HG02588 (cell line): Measurements from ENCODE around the gene THOC2.
A peak's percentile ranks its signal among the peaks of the same experiment; 100 is the strongest.
"Not testable (repeated sequence)": the region's sequence is repeated elsewhere in the genome, so short reads cannot be mapped to it uniquely, and the experiment has no call there.

Experiments
- ATAC-seq: cut with Tn5 transposase; IDR thresholded peaks from one replicate; pipeline ENCODE4 v1.9.1; 2021; ENCODE audit warnings: mild to moderate bottlenecking, moderate library complexity; ENCODE audit not compliant: unreplicated experiment

The THOC2 gene

DNA sequence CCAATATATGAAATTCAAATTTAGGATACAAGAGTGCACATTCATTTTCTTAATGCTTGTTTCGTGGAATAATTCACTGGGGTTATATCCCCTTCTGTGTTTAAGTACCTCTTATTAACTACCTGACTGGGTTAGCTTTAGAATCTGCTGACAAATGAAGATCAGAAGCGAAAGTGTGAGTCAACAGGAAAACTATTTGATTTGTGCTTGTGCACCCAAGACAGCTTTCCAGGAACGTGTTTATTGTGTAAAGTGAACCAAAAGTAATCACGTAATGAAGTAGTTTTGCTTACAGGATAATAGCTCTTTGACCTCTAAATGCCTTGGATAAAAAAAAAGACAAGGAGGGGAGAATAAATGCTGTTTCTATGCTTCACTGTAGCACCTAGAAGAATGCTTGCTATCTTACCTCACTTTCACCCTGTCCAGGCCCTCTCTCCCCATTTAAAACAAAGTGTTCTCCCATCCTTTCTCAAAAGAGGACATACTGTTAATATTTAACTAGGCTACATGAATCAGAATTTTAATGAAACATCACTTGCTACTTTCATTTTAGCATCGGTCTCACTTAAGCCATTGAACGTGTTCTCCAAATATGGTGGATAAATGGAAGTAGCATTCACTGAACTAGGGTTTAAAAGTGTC lies 141.9 kb downstream of the THOC2 start:
- peak; percentile 58 for ATAC-seq

DNA sequence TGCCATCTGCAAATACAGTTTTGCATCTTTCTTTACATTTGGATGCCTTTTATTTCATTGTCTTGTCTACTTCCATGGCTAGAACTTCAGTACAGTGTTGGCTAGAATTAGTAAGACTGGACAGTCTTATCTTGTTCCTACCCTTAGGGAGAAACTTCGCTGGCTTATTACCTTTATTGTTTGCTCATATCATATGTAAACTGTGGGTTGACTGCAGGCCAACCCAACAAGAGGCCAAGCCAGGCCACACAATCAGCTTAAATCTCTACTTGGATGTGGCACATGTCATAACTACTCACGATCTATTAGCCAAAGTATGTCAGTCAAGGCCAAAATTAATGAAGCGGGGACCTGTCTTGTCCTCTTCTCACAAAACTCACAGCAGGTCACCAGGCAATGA lies 144.1 kb downstream of the THOC2 start:
- no peak for ATAC-seq

DNA sequence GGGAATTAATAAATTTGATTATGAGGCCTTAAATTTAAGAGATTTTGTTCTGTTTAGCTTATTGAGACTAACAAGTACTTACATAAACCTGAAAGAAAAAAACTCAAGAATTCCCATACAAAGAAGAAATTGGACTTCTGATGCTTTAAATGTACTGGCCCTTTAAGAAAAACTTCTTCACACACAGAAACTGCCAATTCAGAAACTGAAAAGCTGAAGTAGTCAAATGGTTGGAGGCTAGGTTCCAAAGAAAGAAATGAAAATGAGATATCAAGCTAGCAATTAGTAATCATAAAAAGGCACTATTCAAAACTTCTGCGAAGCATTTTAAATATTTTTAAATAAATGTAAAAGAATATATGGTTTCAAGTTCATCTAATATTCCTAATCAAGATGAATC lies 151.3 kb downstream of the THOC2 start:
- no peak for ATAC-seq

- no peak for ATAC-seq
These were observed 152.1 kb downstream of the THOC2 start for GRCh38 chrX:123580792-123581191.

DNA sequence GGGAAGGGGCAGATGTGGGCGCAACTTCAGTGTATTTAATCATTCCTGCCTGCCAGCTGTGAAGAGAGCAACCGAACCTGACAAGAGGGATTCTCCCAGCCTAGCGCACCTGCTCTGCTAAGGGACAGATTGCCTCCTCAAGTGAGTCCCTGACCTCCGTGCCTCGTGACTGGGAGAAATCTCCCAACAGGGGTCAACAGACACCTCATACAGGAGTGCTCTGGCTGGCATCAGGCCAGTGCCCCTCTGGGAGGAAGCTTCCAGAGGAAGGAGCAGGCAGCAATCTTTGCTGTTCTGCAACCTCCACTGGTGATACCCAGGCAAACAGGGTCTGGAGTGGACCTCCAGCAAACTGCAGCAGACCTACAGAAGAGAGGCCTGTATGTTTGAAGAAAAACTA lies 158.8 kb downstream of the THOC2 start:
- ATAC-seq = not testable (repeated sequence)

DNA sequence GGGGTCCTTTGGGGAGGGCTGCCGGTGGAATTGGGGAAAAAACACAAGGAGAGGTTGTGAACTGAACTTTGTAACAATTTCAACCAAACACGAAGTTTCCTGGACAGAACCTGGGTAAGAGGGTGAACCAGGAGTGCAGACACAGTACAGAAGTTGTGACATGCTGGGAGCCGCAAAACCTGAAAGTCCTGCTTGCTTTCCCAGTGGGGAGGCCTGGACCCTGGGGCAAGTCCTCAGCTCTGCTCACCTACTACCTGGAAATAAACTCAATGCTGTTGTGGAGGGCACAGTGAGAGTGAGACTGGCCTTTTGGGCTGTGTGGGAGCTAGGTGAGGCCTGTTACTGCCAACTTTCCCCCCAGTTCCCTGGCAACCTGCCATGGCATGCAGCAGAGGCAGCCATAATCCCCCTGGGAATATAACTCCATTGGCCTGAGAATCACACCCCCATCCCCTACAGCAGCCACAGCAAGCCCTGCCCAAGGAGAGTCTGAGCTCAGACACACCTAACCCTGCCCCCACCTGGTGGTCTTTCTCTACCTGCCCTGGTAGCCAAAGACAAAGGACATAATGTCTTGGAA lies 162.8 kb downstream of the THOC2 start:
- ATAC-seq = no peak

DNA sequence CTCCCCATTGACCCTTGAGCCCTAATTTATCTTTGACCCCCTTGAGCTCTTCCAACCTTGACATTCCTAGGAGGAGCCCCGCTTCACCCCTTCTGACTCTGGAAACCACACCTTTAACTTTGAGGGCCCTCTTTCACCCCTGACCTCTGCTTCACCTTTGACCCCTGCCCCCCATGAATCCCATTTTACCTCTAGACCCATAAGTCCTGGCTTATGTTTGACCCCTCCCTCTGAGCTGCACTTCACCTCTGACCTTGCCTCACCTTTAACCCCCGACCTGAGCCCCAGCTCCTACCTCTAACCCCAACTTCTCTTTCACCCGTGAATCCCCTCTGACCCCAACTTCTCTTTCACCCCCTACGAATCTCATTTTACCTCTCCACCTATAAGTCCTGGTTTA lies 169.7 kb downstream of the THOC2 start:
- no peak for ATAC-seq

DNA sequence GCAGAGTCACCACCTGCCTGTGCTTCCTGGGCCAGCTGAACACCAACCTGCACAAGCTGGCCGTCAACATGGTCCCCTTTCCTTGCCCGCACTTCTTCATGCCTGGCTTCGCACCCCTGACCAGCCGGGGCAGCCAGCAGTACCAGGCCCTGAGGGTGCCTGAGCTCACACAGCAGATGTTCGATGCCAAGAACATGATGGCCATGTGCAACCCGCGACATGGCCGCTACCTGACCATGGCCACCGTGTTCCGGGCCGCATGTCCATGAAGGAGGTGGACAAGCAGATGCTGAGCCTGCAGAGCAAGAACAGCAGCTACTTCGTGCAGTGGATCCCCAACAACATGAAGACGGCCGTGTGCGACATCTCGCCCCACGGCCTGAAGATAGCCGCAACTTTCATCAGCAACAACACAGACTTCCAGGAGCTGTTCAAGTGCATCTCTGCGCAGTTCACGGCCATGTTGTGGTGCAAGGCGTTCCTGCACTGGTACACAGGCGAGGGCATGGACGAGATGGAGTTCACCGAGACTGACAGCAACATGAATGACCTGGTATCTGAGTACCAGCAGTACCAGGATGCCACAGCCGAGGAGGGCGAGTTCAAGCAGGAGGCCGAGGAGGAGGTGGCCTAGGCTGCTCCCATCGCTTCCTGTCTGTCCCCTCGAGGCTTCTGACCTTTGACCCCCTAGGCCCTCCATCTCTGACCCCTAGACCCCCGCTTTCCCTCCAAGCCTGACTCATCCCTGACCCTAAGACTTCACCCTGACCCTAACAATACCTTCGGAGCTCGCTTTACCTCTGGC lies 170.3 kb downstream of the THOC2 start:
- ATAC-seq = no peak

DNA sequence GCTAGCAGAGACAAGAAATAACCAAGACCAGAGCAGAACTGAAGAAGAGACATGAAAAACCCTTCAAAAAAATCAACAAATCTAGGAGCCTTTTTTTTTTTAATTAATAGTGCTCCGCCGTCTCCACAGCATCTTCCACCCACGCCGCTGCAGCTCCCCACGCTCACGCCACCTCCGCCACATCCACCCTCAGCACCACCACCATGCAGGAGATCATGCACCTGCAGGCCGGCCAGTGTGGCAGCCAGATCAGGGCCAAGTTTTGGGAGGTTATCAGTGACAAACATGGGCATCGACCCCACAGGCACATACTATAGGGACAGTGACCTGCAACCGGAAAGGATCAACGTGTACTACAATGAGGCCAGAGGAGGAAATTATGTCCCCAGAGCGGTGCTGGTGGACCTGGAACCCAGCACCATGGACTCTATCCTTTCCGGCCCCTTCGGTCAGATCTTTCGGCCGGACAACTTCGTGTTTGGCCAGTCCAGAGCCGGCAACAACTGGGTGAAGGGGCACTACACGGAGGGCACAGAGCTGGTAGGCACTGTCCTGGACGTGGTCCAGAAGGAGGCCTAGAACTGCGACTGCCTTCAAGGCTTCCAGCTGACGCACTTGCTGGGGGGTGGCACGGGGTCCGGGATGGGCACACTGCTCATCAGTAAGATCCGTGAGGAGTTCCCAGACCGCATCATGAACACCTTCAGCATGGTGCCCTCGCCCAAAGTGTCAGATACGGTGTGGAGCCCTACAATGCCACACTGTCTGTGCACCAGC lies 171.2 kb downstream of the THOC2 start:
- no peak for ATAC-seq

DNA sequence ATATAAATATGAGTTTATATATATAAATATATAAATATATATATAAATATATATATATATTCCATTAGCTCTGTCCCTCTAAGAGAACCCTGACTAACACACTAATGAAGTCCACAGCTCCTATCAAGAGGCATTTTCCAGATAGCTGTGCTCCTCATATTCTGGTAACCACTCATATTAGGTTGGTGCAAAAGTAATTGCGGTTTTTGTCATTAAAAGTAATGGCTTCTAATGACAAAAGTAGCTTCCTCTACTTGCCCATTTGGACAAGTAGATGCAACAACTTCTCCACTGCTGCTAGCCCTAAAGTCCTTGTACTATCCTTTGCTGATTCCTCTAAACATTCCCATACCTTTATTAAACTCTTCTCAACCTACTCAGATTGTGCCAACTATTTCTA lies 182.0 kb downstream of the THOC2 start:
- ATAC-seq = no peak
